IMR-90 (cell line): ENCODE results near the gene KCNJ8. TPM values are rescaled to one million over a fixed set of nuclear protein-coding genes. Genes with fewer than 3 reads are reported as not detected.

Experiments
- ATAC-seq: fragments of 200-7000 bp; cut with Tn5 transposase; 2 replicates; pipeline ENCODE4 v1.9.1; 2020; ENCODE audit warnings: low read depth, mild to moderate bottlenecking, moderate library complexity
- BruUV-seq: library from RNA; stranded (reverse); fragments of 400-500 nt; replicated peaks from 2 replicates; lab custom pipeline; 2021; lab: Mats Ljungman, UMichigan
- CTCF ChIA-PET: fragments of 300-600 bp; formaldehyde crosslinking; extraction: SDS; loops from one replicate; lab custom pipeline; 2021; ENCODE audit warnings: antibody characterized with exemption; lab: Yijun Ruan, JAX
- POLR2A ChIA-PET: fragments of 300-600 bp; sonication (Branson Sonifier 250); formaldehyde crosslinking; loops from one replicate; lab custom pipeline; 2022; ENCODE audit warnings: antibody characterized with exemption; ENCODE audit not compliant: unreplicated experiment; lab: Charles Lee
- DNase-seq: peaks from one replicate; pipeline ENCODE4 v3.0.0; 2013
- H2AFZ ChIP-seq: replicated peaks from 2 replicates; pipeline ENCODE3; 2013; ENCODE audit warnings: low read length, mild to moderate bottlenecking; ENCODE audit not compliant: poor library complexity
- H2AK5ac ChIP-seq: 2 replicates; pipeline ENCODE4 v1.6.1; 2013; ENCODE audit warnings: low read depth, low read length, inconsistent platforms
- H2AK9ac ChIP-seq: replicated peaks from 2 replicates; pipeline ENCODE3; 2013; ENCODE audit warnings: mild to moderate bottlenecking, low read depth, low read length, moderate library complexity; ENCODE audit not compliant: poor library complexity
- H2BK120ac ChIP-seq: 2 replicates; pipeline ENCODE4 v1.6.1; 2013; ENCODE audit warnings: low read depth, low read length, inconsistent platforms
- H2BK15ac ChIP-seq: 3 replicates; pipeline ENCODE4 v1.6.1; 2013; ENCODE audit warnings: low read depth, low read length, inconsistent platforms
- H2BK20ac ChIP-seq: 2 replicates; pipeline ENCODE4 v1.6.1; 2013; ENCODE audit warnings: low read depth, mild to moderate bottlenecking, inconsistent platforms, low read length, moderate library complexity
- H2BK5ac ChIP-seq: 2 replicates; pipeline ENCODE4 v1.6.1; 2013; ENCODE audit warnings: mild to moderate bottlenecking, low read depth, low read length, inconsistent platforms; ENCODE audit not compliant: poor library complexity, severe bottlenecking
- H3K14ac ChIP-seq: replicated peaks from 2 replicates; pipeline ENCODE4 v1.6.1; 2013; ENCODE audit warnings: low read depth, low read length, inconsistent platforms
- H3K18ac ChIP-seq: 2 replicates; pipeline ENCODE4 v1.6.1; 2013; ENCODE audit warnings: low read depth, low read length, control low read depth
- H3K23ac ChIP-seq: 2 replicates; pipeline ENCODE4 v1.6.1; 2013; ENCODE audit warnings: low read depth, low read length, inconsistent platforms
- H3K27ac ChIP-seq: 2 replicates; pipeline ENCODE4 v1.5.1; 2013; ENCODE audit warnings: mild to moderate bottlenecking, control low read depth, low read length; ENCODE audit not compliant: insufficient read depth
- H3K27me3 ChIP-seq: 2 replicates; pipeline ENCODE4 v1.6.1; 2013; ENCODE audit warnings: low read length; ENCODE audit not compliant: control insufficient read depth, insufficient read depth
- H3K36me3 ChIP-seq: 2 replicates; pipeline ENCODE4 v1.6.1; 2013; ENCODE audit warnings: low read length, mixed read lengths; ENCODE audit not compliant: control insufficient read depth, insufficient read depth
- H3K4ac ChIP-seq: 2 replicates; pipeline ENCODE4 v1.6.1; 2013; ENCODE audit warnings: low read depth, low read length, inconsistent platforms
- H3K4me1 ChIP-seq: 2 replicates; pipeline ENCODE4 v1.6.1; 2013; ENCODE audit warnings: low read length, mixed read lengths; ENCODE audit not compliant: control insufficient read depth, insufficient read depth
- H3K4me2 ChIP-seq: 2 replicates; pipeline ENCODE4 v1.6.1; 2013; ENCODE audit warnings: low read depth, mild to moderate bottlenecking, control low read depth, low read length, moderate library complexity
- H3K4me3 ChIP-seq: 2 replicates; pipeline ENCODE4 v1.5.1; 2013; ENCODE audit warnings: low read depth, mild to moderate bottlenecking, control low read depth, low read length, moderate library complexity; ENCODE audit not compliant: insufficient read depth
- H3K56ac ChIP-seq: 2 replicates; pipeline ENCODE4 v1.6.1; 2013; ENCODE audit warnings: low read length, inconsistent platforms; ENCODE audit not compliant: insufficient read depth; ENCODE audit errors: extremely low read depth
- H3K79me1 ChIP-seq, 2 experiments: 2 replicates each; pipeline ENCODE4 v1.6.1; 2013; ENCODE audit warnings: low read length in 2 of 2, inconsistent platforms in 1 of 2, low read depth in 1 of 2
- H3K9ac ChIP-seq: 2 replicates; pipeline ENCODE4 v1.6.1; 2013; ENCODE audit warnings: low read depth, low read length, control low read depth
- H3K9me1 ChIP-seq: 2 replicates; pipeline ENCODE4 v1.6.1; 2013; ENCODE audit warnings: low read length, inconsistent platforms; ENCODE audit not compliant: insufficient read depth
- H3K9me3 ChIP-seq: 2 replicates; pipeline ENCODE4 v1.6.1; 2013; ENCODE audit warnings: low read length; ENCODE audit not compliant: control insufficient read depth, insufficient read depth
- H4K20me1 ChIP-seq: 2 replicates; pipeline ENCODE4 v1.6.1; 2013; ENCODE audit warnings: low read length, inconsistent platforms; ENCODE audit not compliant: insufficient read depth
- H4K5ac ChIP-seq: 2 replicates; pipeline ENCODE4 v1.6.1; 2013; ENCODE audit warnings: mild to moderate bottlenecking, low read depth, low read length, control low read depth
- H4K8ac ChIP-seq, 2 experiments: 2 replicates each; pipeline ENCODE4 v1.6.1; 2013; ENCODE audit warnings: low read depth in 2 of 2, low read length in 2 of 2, control low read depth in 1 of 2, inconsistent platforms in 1 of 2
- H4K91ac ChIP-seq: 2 replicates; pipeline ENCODE4 v1.6.1; 2013; ENCODE audit warnings: low read depth, low read length, inconsistent platforms; ENCODE audit not compliant: insufficient read depth
- BHLHE40 ChIP-seq: fragments of 150-350 bp; IDR thresholded peaks from 2 replicates; pipeline ENCODE4 v1.6.1; 2016; ENCODE audit warnings: mild to moderate bottlenecking, low read depth, low read length
- CEBPB ChIP-seq: IDR thresholded peaks from 2 replicates; pipeline ENCODE4 v1.6.1; 2012; ENCODE audit warnings: low read depth, low read length, improper control_type of control experiment
- CHD1 ChIP-seq: IDR thresholded peaks from 2 replicates; pipeline ENCODE4 v1.6.1; 2012; ENCODE audit warnings: low read depth, low read length, improper control_type of control experiment
- CTCF ChIP-seq: conservative IDR thresholded peaks from 2 replicates; pipeline ENCODE4 v1.5.1; 2012; ENCODE audit warnings: mild to moderate bottlenecking, low read depth, low read length, improper control_type of control experiment
- ELK1 ChIP-seq: fragments of 150-350 bp; IDR thresholded peaks from 2 replicates; pipeline ENCODE4 v1.6.1; 2016; ENCODE audit warnings: low read depth, mild to moderate bottlenecking, low read length, moderate library complexity, borderline replicate concordance
- FOS ChIP-seq: fragments of 150-350 bp; IDR thresholded peaks from 2 replicates; pipeline ENCODE4 v1.6.1; 2016; ENCODE audit warnings: low read depth, low read length
- MAFK ChIP-seq: IDR thresholded peaks from 2 replicates; pipeline ENCODE4 v1.6.1; 2012; ENCODE audit warnings: low read depth, low read length, improper control_type of control experiment
- MAZ ChIP-seq: IDR thresholded peaks from 2 replicates; pipeline ENCODE4 v1.6.1; 2012; ENCODE audit warnings: low read depth, mild to moderate bottlenecking, low read length, improper control_type of control experiment, moderate library complexity, borderline replicate concordance
- MXI1 ChIP-seq: IDR thresholded peaks from 2 replicates; pipeline ENCODE4 v1.6.1; 2012; ENCODE audit warnings: low read depth, mild to moderate bottlenecking, low read length, moderate library complexity, borderline replicate concordance
- NFE2L2 ChIP-seq: fragments of 150-350 bp; IDR thresholded peaks from 2 replicates; pipeline ENCODE4 v1.6.1; 2016; ENCODE audit warnings: low read depth, mild to moderate bottlenecking, low read length
- POLR2A ChIP-seq: IDR thresholded peaks from 2 replicates; pipeline ENCODE4 v1.6.1; 2012; ENCODE audit warnings: mild to moderate bottlenecking, low read depth, low read length
- RAD21 ChIP-seq: IDR thresholded peaks from 2 replicates; pipeline ENCODE4 v1.6.1; 2012; ENCODE audit warnings: low read length, improper control_type of control experiment
- RCOR1 ChIP-seq: IDR thresholded peaks from 2 replicates; pipeline ENCODE4 v1.6.1; 2012; ENCODE audit warnings: mild to moderate bottlenecking, low read length, improper control_type of control experiment; ENCODE audit not compliant: insufficient replicate concordance
- RFX5 ChIP-seq: IDR thresholded peaks from 2 replicates; pipeline ENCODE4 v1.8.0; 2012; ENCODE audit warnings: low read depth, mild to moderate bottlenecking, low read length, moderate library complexity
- SMC3 ChIP-seq: fragments of 150-350 bp; IDR thresholded peaks from 2 replicates; pipeline ENCODE4 v1.6.1; 2016; ENCODE audit warnings: low read depth, mild to moderate bottlenecking, antibody characterized with exemption, low read length, moderate library complexity
- USF2 ChIP-seq: fragments of 150-350 bp; IDR thresholded peaks from 2 replicates; pipeline ENCODE4 v1.6.1; 2017; ENCODE audit warnings: mild to moderate bottlenecking, antibody characterized with exemption, low read length, low read depth
- WGBS, 2 experiments: methylation state at CpG; one replicate each; pipeline versions ENCODE4 v1.1.5 to v1.1.7; 2013; ENCODE audit warnings: missing lambda C conversion rate in 2 of 2; ENCODE audit not compliant: insufficient read length in 1 of 2; ENCODE audit errors: extremely low coverage in 2 of 2; 5-methylcytosine and 5-hydroxymethylcytosine counted together
- dilution Hi-C: fragments of 300-500 bp; cut with HindIII; formaldehyde crosslinking; loops from one replicate; pipeline ENCODE4 v1.14.3; 2018; ENCODE audit warnings: low sequenced_read_pairs; ENCODE audit not compliant: unreplicated experiment
- in situ Hi-C: fragments of 300-500 bp; cut with MboI; formaldehyde crosslinking; loops from 3 replicates; pipeline ENCODE4 v1.14.3; 2019; ENCODE audit warnings: low sequenced_read_pairs, inconsistent platforms, mixed read lengths
- intact Hi-C: fragments of 100-400 bp; cut with micrococcal nuclease; formaldehyde crosslinking; loops from 2 replicates; pipeline ENCODE4 v1.10.0; 2022
- polyA plus RNA-seq, 3 experiments: library from polyadenylated mRNA; depleted of rRNA; stranded (reverse); fragments of >200 nt; gene quantifications; 2 replicates each; pipeline ENCODE4 v1.2.3, GENCODE V29; 2012; ENCODE audit warnings: low replicate concordance in 1 of 3
- total RNA-seq: library from RNA; depleted of rRNA; stranded (reverse); fragments of >200 nt; gene quantifications from 2 replicates; pipeline ENCODE4 v1.2.3, GENCODE V29; 2012

KCNJ8 gene
- total and polyA plus RNA-seq, 2 of the 4 experiments (the other 2 are of a cell fraction) = 8.0 to 15.8 TPM

- Histone ChIP-seq H3K27ac (no peak overlapping the region), H3K27me3 (no peaks in the 10 kb centered on the region), H3K9ac (no peak overlapping the region), H3K79me1 (no peaks in the 10 kb centered on the region), H3K4me3 (no peak overlapping the region), H3K4me1 (no peaks in the 10 kb centered on the region), H4K5ac (no peak overlapping the region), H3K9me1 (no peaks in the 10 kb centered on the region), H3K36me3 (no peaks in the 10 kb centered on the region), H4K91ac (no peak overlapping the region), H3K23ac (no peak overlapping the region), H2BK15ac (no peak overlapping the region), H2AK5ac (no peak overlapping the region), H3K4me2 (no peak overlapping the region), H4K20me1 (no peaks in the 10 kb centered on the region), H3K9me3 (no peaks in the 10 kb centered on the region), H3K4ac (no peak overlapping the region), H3K18ac (no peak overlapping the region), H3K56ac (no peak overlapping the region), H2AK9ac (no peak overlapping the region), H2BK5ac (no peak overlapping the region), H2BK120ac (no peak overlapping the region), H4K8ac (no peak overlapping the region), H2AFZ (no peak overlapping the region), H3K14ac (no peak overlapping the region), H2BK20ac (no peak overlapping the region)
- ChIA-PET POLR2A (no interaction called here), CTCF (no interaction called here)
- dilution Hi-C loops (no loop called here), in situ Hi-C loops (no loop called here), intact Hi-C loops (no loop called here)
- BruUV-seq = no TSS peak
- DNase-seq (no peak), ATAC-seq (no peak)
- WGBS, 2 experiments = 89% methylated on average over 5 of the region's 5 CpGs; no CpG with 5 or more reads in 1 of the 2 experiments
- TF ChIP-seq FOS = no peak
- no peak for TF ChIP-seq USF2
- no peak for TF ChIP-seq POLR2A
- TF ChIP-seq NFE2L2 = no peak
- TF ChIP-seq RCOR1 = no peak
- no peak for TF ChIP-seq MXI1
- TF ChIP-seq CEBPB = no peak
- no peak for TF ChIP-seq CHD1
- no peak for TF ChIP-seq SMC3
- no peak for TF ChIP-seq BHLHE40
- no peak for TF ChIP-seq ELK1
- no peak for TF ChIP-seq MAFK
- no peak for TF ChIP-seq RFX5
- TF ChIP-seq CTCF = no peak
- no peak for TF ChIP-seq RAD21
- no peak for TF ChIP-seq MAZ
These were observed 14.8 kb downstream of the KCNJ8 start for GRCh38 chr12:21759737-21760136.
